ENCODE measurements around the gene IQUB. TPM values are rescaled to one million over a fixed set of nuclear protein-coding genes. Genes with fewer than 3 reads are reported as not detected.

The IQUB gene
- polyA plus RNA-seq, 1 donor from 2014 or later: 0.41 TPM

DNA sequence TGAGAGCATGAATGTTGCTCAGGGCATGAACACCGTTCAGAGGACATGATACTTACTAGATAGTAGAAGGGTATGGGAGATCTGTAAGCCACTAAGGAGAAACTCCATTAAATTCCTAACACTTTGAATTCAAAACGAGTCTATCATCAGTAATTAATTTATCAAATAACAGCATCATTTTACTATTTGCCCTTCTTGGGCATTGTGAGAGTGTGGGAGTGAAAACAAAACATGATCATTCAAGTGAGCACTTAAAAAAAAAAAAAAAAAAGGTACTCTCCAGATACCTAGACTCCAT, 46.7 kb upstream of the IQUB start:
- no peak overlapping the region for H3K4me2 ChIP-seq (ENCODE audit: low read length)
- H3K9ac ChIP-seq (ENCODE audit: low read length): no peak overlapping the region
- H3K9me3 ChIP-seq (ENCODE audit: low read length): no peaks in the 10 kb centered on the region
- no peak overlapping the region for H3K4me3 ChIP-seq (ENCODE audit: low read length)
- no peaks in the 10 kb centered on the region for H3K79me2 ChIP-seq (replicated peaks; ENCODE audit: insufficient read depth, low read length)
- H3K27me3 ChIP-seq (ENCODE audit: insufficient read depth, low read depth, low read length): no peaks in the 10 kb centered on the region
- no peak overlapping the region for H3K27ac ChIP-seq (ENCODE audit: low read length)
- H3K9me2 ChIP-seq (ENCODE audit: insufficient read depth, low read length): no peaks in the 10 kb centered on the region
- TF ChIP-seq EP300 (conservative IDR thresholded peaks at IDR 0.05; ENCODE audit: poor library complexity, severe bottlenecking): no peak
- TF ChIP-seq, protein P1, sequence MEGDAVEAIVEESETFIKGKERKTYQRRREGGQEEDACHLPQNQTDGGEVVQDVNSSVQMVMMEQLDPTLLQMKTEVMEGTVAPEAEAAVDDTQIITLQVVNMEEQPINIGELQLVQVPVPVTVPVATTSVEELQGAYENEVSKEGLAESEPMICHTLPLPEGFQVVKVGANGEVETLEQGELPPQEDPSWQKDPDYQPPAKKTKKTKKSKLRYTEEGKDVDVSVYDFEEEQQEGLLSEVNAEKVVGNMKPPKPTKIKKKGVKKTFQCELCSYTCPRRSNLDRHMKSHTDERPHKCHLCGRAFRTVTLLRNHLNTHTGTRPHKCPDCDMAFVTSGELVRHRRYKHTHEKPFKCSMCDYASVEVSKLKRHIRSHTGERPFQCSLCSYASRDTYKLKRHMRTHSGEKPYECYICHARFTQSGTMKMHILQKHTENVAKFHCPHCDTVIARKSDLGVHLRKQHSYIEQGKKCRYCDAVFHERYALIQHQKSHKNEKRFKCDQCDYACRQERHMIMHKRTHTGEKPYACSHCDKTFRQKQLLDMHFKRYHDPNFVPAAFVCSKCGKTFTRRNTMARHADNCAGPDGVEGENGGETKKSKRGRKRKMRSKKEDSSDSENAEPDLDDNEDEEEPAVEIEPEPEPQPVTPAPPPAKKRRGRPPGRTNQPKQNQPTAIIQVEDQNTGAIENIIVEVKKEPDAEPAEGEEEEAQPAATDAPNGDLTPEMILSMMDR (IDR thresholded peaks at IDR 0.05; ENCODE audit: poor library complexity, severe bottlenecking): peak; percentile 13
- no peaks in the 10 kb centered on the region for H3K36me3 ChIP-seq (ENCODE audit: insufficient read depth, low read length)
- H2AFZ ChIP-seq (ENCODE audit: low read depth, low read length): no peak overlapping the region
- no peaks in the 10 kb centered on the region for H4K20me1 ChIP-seq (ENCODE audit: insufficient read depth)
- H3F3A ChIP-seq (ENCODE audit: insufficient read depth, low read length, poor library complexity, severe bottlenecking): no peaks in the 10 kb centered on the region

DNA sequence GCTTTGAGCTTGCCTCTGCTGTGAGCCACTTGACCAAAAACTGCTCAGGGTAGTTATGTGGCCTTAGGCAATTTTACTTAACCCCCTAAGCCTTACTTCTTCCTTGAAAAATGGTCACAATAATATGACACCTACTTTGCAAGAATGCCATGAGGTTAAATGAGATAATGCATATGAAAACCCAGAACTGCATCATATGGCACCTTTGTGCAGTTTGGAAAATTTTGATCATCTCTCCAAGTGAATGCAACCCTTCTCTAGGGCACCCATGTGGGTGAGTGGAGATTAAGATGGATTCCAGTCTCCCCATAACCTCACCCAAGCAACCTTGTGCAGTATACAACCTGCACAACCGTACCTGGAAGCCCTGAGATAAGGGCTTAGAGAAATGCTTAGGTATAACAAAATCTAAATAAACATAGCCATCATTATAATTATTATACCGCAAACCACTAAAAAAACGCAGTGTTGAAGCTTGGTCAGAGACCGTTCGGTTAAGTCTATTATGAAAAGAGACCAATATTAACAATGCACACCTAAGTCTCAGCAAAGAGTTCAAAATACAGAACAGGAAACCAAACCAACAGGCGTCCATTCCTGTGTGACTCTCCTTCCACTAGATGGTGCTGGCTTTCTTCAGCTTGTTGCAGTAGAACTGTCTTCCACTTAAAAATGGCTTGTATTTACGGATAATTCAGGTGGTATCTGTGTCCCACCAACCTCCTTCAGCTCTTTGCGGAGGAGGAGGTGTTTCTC, 46.2 kb upstream of the IQUB start:
- no peaks in the 10 kb centered on the region for H3K79me2 ChIP-seq (replicated peaks; ENCODE audit: insufficient read depth, low read length)
- H3K36me3 ChIP-seq (ENCODE audit: insufficient read depth, low read length): no peaks in the 10 kb centered on the region
- no peaks in the 10 kb centered on the region for H3F3A ChIP-seq (ENCODE audit: insufficient read depth, low read length, poor library complexity, severe bottlenecking)
- no peak overlapping the region for H3K4me2 ChIP-seq (ENCODE audit: low read length)
- no peaks in the 10 kb centered on the region for H4K20me1 ChIP-seq (ENCODE audit: insufficient read depth)
- no peaks in the 10 kb centered on the region for H3K9me2 ChIP-seq (ENCODE audit: insufficient read depth, low read length)
- H2AFZ ChIP-seq (ENCODE audit: low read depth, low read length): no peak overlapping the region
- no peaks in the 10 kb centered on the region for H3K27me3 ChIP-seq (ENCODE audit: insufficient read depth, low read depth, low read length)
- TF ChIP-seq SMC3 (conservative IDR thresholded peaks at IDR 0.05; ENCODE audit: poor library complexity) (peak; percentile 43), TAF1 (IDR thresholded peaks at IDR 0.05; ENCODE audit: low read depth) (no peak), EP300 (conservative IDR thresholded peaks at IDR 0.05; ENCODE audit: poor library complexity, severe bottlenecking) (no peak), MXI1 (conservative IDR thresholded peaks at IDR 0.05; ENCODE audit: poor library complexity, severe bottlenecking) (no peak), POLR2AphosphoS5 (IDR thresholded peaks at IDR 0.05) (no peak), RAD21 (conservative IDR thresholded peaks at IDR 0.05) (peak; percentile 44), EZH2 (IDR thresholded peaks at IDR 0.05; ENCODE audit: borderline replicate concordance, insufficient read depth, low read length, poor library complexity, severe bottlenecking) (no peak)
- TF ChIP-seq, protein P2, sequence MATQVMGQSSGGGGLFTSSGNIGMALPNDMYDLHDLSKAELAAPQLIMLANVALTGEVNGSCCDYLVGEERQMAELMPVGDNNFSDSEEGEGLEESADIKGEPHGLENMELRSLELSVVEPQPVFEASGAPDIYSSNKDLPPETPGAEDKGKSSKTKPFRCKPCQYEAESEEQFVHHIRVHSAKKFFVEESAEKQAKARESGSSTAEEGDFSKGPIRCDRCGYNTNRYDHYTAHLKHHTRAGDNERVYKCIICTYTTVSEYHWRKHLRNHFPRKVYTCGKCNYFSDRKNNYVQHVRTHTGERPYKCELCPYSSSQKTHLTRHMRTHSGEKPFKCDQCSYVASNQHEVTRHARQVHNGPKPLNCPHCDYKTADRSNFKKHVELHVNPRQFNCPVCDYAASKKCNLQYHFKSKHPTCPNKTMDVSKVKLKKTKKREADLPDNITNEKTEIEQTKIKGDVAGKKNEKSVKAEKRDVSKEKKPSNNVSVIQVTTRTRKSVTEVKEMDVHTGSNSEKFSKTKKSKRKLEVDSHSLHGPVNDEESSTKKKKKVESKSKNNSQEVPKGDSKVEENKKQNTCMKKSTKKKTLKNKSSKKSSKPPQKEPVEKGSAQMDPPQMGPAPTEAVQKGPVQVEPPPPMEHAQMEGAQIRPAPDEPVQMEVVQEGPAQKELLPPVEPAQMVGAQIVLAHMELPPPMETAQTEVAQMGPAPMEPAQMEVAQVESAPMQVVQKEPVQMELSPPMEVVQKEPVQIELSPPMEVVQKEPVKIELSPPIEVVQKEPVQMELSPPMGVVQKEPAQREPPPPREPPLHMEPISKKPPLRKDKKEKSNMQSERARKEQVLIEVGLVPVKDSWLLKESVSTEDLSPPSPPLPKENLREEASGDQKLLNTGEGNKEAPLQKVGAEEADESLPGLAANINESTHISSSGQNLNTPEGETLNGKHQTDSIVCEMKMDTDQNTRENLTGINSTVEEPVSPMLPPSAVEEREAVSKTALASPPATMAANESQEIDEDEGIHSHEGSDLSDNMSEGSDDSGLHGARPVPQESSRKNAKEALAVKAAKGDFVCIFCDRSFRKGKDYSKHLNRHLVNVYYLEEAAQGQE (IDR thresholded peaks at IDR 0.05; ENCODE audit: borderline replicate concordance): no peak
- TF ChIP-seq, protein P1 (IDR thresholded peaks at IDR 0.05; ENCODE audit: poor library complexity, severe bottlenecking): peak; percentile 60
- no peak overlapping the region for H3K4me3 ChIP-seq (ENCODE audit: low read length)
- H3K27ac ChIP-seq (ENCODE audit: low read length): no peak overlapping the region
- no peak overlapping the region for H3K9ac ChIP-seq (ENCODE audit: low read length)
- no peaks in the 10 kb centered on the region for H3K9me3 ChIP-seq (ENCODE audit: low read length)
